NB4 (cell line): ENCODE data around the gene CETP.

Source experiments
- CTCF ChIP-seq: IDR thresholded peaks from one replicate; pipeline ENCODE4 v1.5.1; 2012; ENCODE audit warnings: low read depth, low read length
- MAX ChIP-seq: IDR thresholded peaks from 2 replicates; pipeline ENCODE4 v1.6.1; 2011; ENCODE audit warnings: low read depth, low read length
- POLR2A ChIP-seq: IDR thresholded peaks from 2 replicates; pipeline ENCODE4 v1.6.1; 2011; ENCODE audit warnings: mild to moderate bottlenecking; ENCODE audit not compliant: insufficient read length; ENCODE audit errors: extremely low read depth

- TF ChIP-seq CTCF (no peak), MAX (no peak), POLR2A (no peak)
These were observed 14.8 kb upstream of the CETP start for GRCh38 chr16:56946767-56947603.
